GM21381 (cell line): Measurements from ENCODE around the gene LIFR.
"Not testable (repeated sequence)": the region's sequence is repeated elsewhere in the genome, so short reads cannot be mapped to it uniquely, and the experiment has no call there.

Experiments
- ATAC-seq: cut with Tn5 transposase; IDR thresholded peaks from one replicate; pipeline ENCODE4 v1.9.1; 2021; ENCODE audit warnings: mild to moderate bottlenecking, moderate library complexity; ENCODE audit not compliant: unreplicated experiment

LIFR gene

GRCh38 chr5:38582293-38582974, 26.0 kb upstream of the LIFR start:
- no peak for ATAC-seq

- ATAC-seq = no peak
Measured at GRCh38 chr5:38581597-38581996, 25.2 kb upstream of the LIFR start.

GRCh38 chr5:38579105-38579504, 22.7 kb upstream of the LIFR start:
- no peak for ATAC-seq

GRCh38 chr5:38576961-38577684, 20.7 kb upstream of the LIFR start:
- ATAC-seq = no peak

GRCh38 chr5:38576442-38576841, 20.0 kb upstream of the LIFR start:
- no peak for ATAC-seq

GRCh38 chr5:38575476-38575875, 19.0 kb upstream of the LIFR start:
- ATAC-seq = no peak

- no peak for ATAC-seq
Measured at GRCh38 chr5:38574009-38574408, 17.6 kb upstream of the LIFR start.

GRCh38 chr5:38573521-38573920, 17.1 kb upstream of the LIFR start:
- ATAC-seq = no peak

- ATAC-seq = no peak
Measured at GRCh38 chr5:38569180-38569579, 12.7 kb upstream of the LIFR start.

- not testable (repeated sequence) for ATAC-seq
Measured at GRCh38 chr5:38567306-38567705, 10.9 kb upstream of the LIFR start.

GRCh38 chr5:38563624-38564023, 7.2 kb upstream of the LIFR start:
- no peak for ATAC-seq

GRCh38 chr5:38562444-38563210, 6.2 kb upstream of the LIFR start:
- no peak for ATAC-seq

- no peak for ATAC-seq
Measured at GRCh38 chr5:38559428-38559827, 3.0 kb upstream of the LIFR start.

GRCh38 chr5:38557792-38558191, 1.3 kb upstream of the LIFR start:
- ATAC-seq = no peak

GRCh38 chr5:38557308-38557710, 863 bp upstream of the LIFR start:
- ATAC-seq = no peak

- ATAC-seq = no peak
Measured at GRCh38 chr5:38556088-38556598, 303 bp downstream of the LIFR start.

- no peak for ATAC-seq
Measured at GRCh38 chr5:38555354-38556087, 925 bp downstream of the LIFR start.

GRCh38 chr5:38554861-38555260, 1.6 kb downstream of the LIFR start:
- no peak for ATAC-seq

GRCh38 chr5:38554403-38554802, 2.0 kb downstream of the LIFR start:
- ATAC-seq = no peak

- no peak for ATAC-seq
Measured at GRCh38 chr5:38553001-38553521, 3.4 kb downstream of the LIFR start.
